Kidney (tissue), 14 donors: ENCODE data around the gene NDUFA11. TPM values are rescaled to one million over a fixed set of nuclear protein-coding genes. Genes with fewer than 3 reads are reported as not detected.

Experiments
- DNase-seq, 5 donors: peaks; one replicate each; pipeline ENCODE4 v3.0.0-alpha.2; 2013 to 2020
- FAIRE-seq: peaks from 2 replicates; lab custom pipeline; 2012; peaks lifted over from hg19 to GRCh38; lab: Jason Lieb, UNC
- H3K27ac ChIP-seq, 2 donors: one replicate each; pipeline ENCODE4 v1.7.0; 2013; ENCODE audit warnings: low read depth in 2 of 2, low read length in 2 of 2, inconsistent platforms in 1 of 2
- H3K27me3 ChIP-seq: one replicate; pipeline ENCODE4 v1.7.1; 2013; ENCODE audit warnings: low read length, inconsistent platforms; ENCODE audit not compliant: control insufficient read depth, insufficient read depth
- H3K36me3 ChIP-seq, 3 donors: one replicate each; pipeline versions ENCODE4 v1.7.0 to v1.7.1; 2013; ENCODE audit warnings: low read length in 3 of 3, control low read depth in 1 of 3, inconsistent platforms in 1 of 3; ENCODE audit not compliant: insufficient read depth in 3 of 3, control insufficient read depth in 2 of 3
- H3K4me1 ChIP-seq, 3 donors: one replicate each; pipeline versions ENCODE4 v1.7.0 to v1.7.1; 2013; ENCODE audit warnings: low read length in 3 of 3, inconsistent platforms in 1 of 3, low read depth in 1 of 3; ENCODE audit not compliant: control insufficient read depth in 2 of 3, insufficient read depth in 2 of 3
- H3K4me3 ChIP-seq, 3 donors: one replicate each; pipeline versions ENCODE4 v1.7.0 to v1.8.1; 2013; ENCODE audit warnings: low read length in 3 of 3, control low read depth in 1 of 3, inconsistent platforms in 1 of 3
- H3K9ac ChIP-seq, 3 donors: one replicate each; pipeline versions ENCODE4 v1.7.0 to v1.7.1; 2013; ENCODE audit warnings: low read length in 3 of 3, control low read depth in 1 of 3, inconsistent platforms in 1 of 3
- H3K9me3 ChIP-seq, 3 donors: one replicate each; pipeline versions ENCODE4 v1.7.0 to v1.7.1; 2013; ENCODE audit warnings: low read length in 3 of 3, control low read depth in 1 of 3, inconsistent platforms in 1 of 3; ENCODE audit not compliant: control insufficient read depth in 2 of 3, insufficient read depth in 1 of 3
- intact Hi-C: fragments of 100-400 bp; cut with DNase I; formaldehyde crosslinking; loops from one replicate; pipeline ENCODE4 v1.11.1; 2022
- polyA plus RNA-seq: library from polyadenylated mRNA; stranded (reverse); fragments of 350-450 nt; fragmentation: Illumina TruSeq; extraction: RNeasy Lipid Tissue Mini Kit (QIAGEN cat#74804); gene quantifications from one replicate; pipeline ENCODE4 v1.2.3, GENCODE V29; 2014; ENCODE audit warnings: low read depth, low replicate concordance; ENCODE audit not compliant: insufficient read depth
- total RNA-seq: library from RNA; stranded (reverse); fragmentation: NEBNext Ultra II Directional; extraction: Animal tissue kit (Norgen Biotek cat#: 25700); gene quantifications from one replicate; pipeline ENCODE4 v1.2.1, GENCODE V29; 2021
- TF ChIP-seq, protein P1 (sequence below): IDR thresholded peaks from 3 replicates; pipeline ENCODE4 v1.5.1; 2012; ENCODE audit warnings: mild to moderate bottlenecking, moderate library complexity, borderline replicate concordance; ENCODE audit not compliant: insufficient read depth; ENCODE audit errors: extremely low read depth
- donor health status: control.
- donor health status: control.
- donor health status: control.
- donor health status: control.
- donor health status: control.
- donor health status: DM: yes; HTN: yes; CAD: no.
- donor health status: Normal renal cell carcinoma (clear cell type).

Gene NDUFA11
- total and polyA plus RNA-seq, 2 donors from 2014 or later: 200 to 763 TPM

DNA sequence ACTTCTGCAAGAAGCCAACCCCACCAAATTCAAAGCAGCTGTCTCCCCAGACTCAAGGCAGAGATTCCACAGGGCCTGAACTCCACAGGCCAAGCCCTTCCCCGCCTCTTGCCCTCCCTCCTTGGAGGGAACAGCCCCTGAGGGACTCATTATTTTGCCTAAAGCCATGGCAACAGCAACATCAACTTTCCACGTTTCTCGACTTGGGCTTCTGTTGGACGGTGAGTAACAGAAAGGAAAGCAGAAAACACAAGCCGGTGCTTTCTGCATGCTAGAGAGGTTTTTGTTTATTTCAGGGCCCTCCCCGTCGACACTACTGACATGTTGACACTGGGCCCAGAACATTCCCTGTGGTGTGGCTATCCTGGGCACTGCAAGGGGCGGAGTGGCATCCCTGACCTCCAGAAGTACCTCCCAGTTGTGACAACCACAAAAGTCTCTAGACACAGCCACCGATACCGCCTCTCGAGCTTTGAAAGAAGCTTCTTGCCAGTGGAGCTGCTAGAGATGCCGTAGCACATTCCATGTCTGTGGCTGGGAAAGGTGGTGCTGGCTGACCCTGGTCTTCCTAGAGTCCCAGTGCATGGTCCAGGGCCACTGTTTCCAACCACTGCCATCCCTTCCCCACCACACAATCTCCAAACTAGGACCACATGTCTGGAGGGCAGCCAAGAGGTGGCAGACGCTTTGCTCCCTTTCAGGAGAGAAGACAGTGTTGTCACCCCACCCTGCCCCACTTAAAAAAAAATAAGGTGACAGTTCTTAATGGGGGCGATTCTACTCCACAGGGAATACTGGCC lies 23.3 kb upstream of the NDUFA11 start:
- H3K4me1 ChIP-seq: peaks cover 0 to 7% (median 0%) of the 10 kb centered on the region in 3 donors
- H3K9ac ChIP-seq: no peak overlapping the region
- no peaks in the 10 kb centered on the region for H3K27me3 ChIP-seq
- no peaks in the 10 kb centered on the region for H3K9me3 ChIP-seq
- no peak overlapping the region for H3K4me3 ChIP-seq
- intact Hi-C loops: no loop called here
- peaks cover 7 to 68% (median 39%) of the 10 kb centered on the region in 3 donors for H3K36me3 ChIP-seq
- DNase-seq: peak in 2 of 5 donors; percentile 45 to 86
- TF ChIP-seq, protein P1, sequence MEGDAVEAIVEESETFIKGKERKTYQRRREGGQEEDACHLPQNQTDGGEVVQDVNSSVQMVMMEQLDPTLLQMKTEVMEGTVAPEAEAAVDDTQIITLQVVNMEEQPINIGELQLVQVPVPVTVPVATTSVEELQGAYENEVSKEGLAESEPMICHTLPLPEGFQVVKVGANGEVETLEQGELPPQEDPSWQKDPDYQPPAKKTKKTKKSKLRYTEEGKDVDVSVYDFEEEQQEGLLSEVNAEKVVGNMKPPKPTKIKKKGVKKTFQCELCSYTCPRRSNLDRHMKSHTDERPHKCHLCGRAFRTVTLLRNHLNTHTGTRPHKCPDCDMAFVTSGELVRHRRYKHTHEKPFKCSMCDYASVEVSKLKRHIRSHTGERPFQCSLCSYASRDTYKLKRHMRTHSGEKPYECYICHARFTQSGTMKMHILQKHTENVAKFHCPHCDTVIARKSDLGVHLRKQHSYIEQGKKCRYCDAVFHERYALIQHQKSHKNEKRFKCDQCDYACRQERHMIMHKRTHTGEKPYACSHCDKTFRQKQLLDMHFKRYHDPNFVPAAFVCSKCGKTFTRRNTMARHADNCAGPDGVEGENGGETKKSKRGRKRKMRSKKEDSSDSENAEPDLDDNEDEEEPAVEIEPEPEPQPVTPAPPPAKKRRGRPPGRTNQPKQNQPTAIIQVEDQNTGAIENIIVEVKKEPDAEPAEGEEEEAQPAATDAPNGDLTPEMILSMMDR: no peak
- no peak for FAIRE-seq
- peak overlapping the region in 1 of 2 donors; percentile 9 for H3K27ac ChIP-seq

DNA sequence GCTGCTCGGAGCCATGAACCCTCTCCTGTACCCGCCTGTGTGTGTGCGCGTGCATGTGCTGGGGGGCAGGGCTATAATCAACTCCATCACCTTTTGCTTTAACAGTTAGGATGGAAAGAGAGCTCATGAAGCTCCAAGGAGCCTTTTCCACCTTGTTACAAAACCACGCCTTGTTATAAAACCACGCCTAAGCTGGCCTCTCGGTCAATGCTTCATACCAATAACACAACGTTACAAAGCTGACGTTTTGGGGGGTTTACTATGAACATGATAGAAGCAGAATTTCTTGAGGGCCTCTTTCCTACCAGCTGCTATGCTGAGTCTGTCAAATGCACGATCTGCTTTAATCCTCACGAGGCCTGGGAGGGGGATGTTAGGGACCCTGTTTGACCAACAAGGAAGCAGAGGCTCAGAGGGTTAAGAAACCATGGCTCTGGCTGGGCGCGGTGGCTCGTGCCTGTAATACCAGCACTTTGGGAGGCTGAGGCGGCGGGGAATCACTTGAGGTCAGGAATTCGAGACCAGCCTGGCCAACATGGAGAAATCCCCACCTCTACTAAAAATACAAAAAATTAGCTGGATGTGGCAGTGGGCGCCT lies 22.3 kb upstream of the NDUFA11 start:
- peaks cover 0 to 7% (median 0%) of the 10 kb centered on the region in 3 donors for H3K4me1 ChIP-seq
- H3K9me3 ChIP-seq: no peaks in the 10 kb centered on the region
- H3K36me3 ChIP-seq: peaks cover 7 to 65% (median 39%) of the 10 kb centered on the region in 3 donors
- FAIRE-seq (no peak), DNase-seq (no peak)
- H3K9ac ChIP-seq: no peak overlapping the region
- intact Hi-C loops: no loop called here
- H3K27me3 ChIP-seq: no peaks in the 10 kb centered on the region
- H3K27ac ChIP-seq: no peak overlapping the region
- no peak overlapping the region for H3K4me3 ChIP-seq
- TF ChIP-seq, protein P1: no peak

DNA sequence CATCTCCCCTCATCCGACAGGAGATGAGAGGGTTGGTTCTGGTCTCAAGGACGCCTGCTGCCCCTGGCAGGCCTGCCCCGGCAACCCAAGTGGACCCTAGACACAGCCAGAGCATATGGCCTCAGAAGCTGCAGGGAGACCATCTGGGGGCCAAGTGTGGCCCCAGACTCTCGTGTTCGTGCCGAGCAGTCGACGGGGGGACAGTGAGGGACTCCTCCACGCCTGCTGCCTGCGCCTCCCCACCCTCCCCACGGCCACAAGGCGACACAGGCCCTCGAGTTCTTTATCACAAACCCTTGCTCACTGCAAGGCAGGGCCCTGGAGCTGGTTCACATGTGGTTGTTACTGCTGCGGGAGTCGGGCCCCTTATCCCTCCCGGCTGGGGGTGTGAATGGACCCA lies 19.8 kb upstream of the NDUFA11 start:
- intact Hi-C loops: no loop called here
- no peak for FAIRE-seq
- H3K27ac ChIP-seq: no peak overlapping the region

More for the DNA sequence above, 19.8 kb upstream of the NDUFA11 start:
- no peak overlapping the region for H3K4me3 ChIP-seq
- no peak overlapping the region for H3K9ac ChIP-seq
- TF ChIP-seq, protein P1: no peak
- peaks cover under 1 to 55% (median 35%) of the 10 kb centered on the region in 3 donors for H3K36me3 ChIP-seq
- no peaks in the 10 kb centered on the region for H3K9me3 ChIP-seq
- DNase-seq: no peak
- no peaks in the 10 kb centered on the region for H3K27me3 ChIP-seq
- H3K4me1 ChIP-seq: peaks cover 0 to 7% (median 0%) of the 10 kb centered on the region in 3 donors
